ENCODE data around the gene NRP2. TPM values are rescaled to one million over a fixed set of nuclear protein-coding genes. Genes with fewer than 3 reads are reported as not detected.

The NRP2 gene
- total RNA-seq, 5 donors from 2014 or later (not counting 1 experiment from before 2014, with no cell fraction given), result 0.85 to 1.1 (median 0.93) TPM; not detected in 2

GRCh38 chr2:205806143-205806905 lies 124.0 kb downstream of the NRP2 start:
- Mint-ChIP-seq H3K27me3 (peaks cover 0 to 11% of the 10 kb centered on the region in 2 donors), H3K36me3 (no peaks in the 10 kb centered on the region), H3K4me3 (no peak overlapping the region), H3K9me3 (no peaks in the 10 kb centered on the region), H3K4me1 (no peaks in the 10 kb centered on the region), H3K27ac (no peak overlapping the region)
- ATAC-seq (replicated peaks in 1 of 4), result no peak
- no peak overlapping the region for H3K4me3 ChIP-seq (ENCODE audit: control insufficient read depth in 1 of 2, extremely low read depth in 1 of 2, low read length in 1 of 2)
- WGBS (ENCODE audit: insufficient coverage), result 85% methylated on average over 16 of the region's 18 CpGs
- DNase-seq, result no peak
- ChIA-PET POLR2A (no interaction called here), CTCF (interaction anchor here in 1 of 2 donors (1.2 kb wide), 1 partner anchor 10 kb away, joined by 3 read pairs; no protein-coding TSS in a partner anchor)
- peaks cover 0 to 8% of the 10 kb centered on the region in 2 experiments for H3K27me3 ChIP-seq (replicated peaks in 1 of 2; ENCODE audit: control insufficient read depth in 2 of 2, extremely low read depth in 1 of 2, insufficient read depth in 2 of 2, low read length in 1 of 2)
- H3K4me1 ChIP-seq (ENCODE audit: control insufficient read depth in 1 of 2, extremely low read depth in 1 of 2, insufficient read depth in 2 of 2, low read length in 2 of 2), result no peaks in the 10 kb centered on the region
- H3K9me3 ChIP-seq, result no peaks in the 10 kb centered on the region
- H3K27ac ChIP-seq (ENCODE audit: low read length), result no peak overlapping the region
- H3K36me3 ChIP-seq (ENCODE audit: control insufficient read depth in 2 of 2, extremely low read depth in 1 of 2, insufficient read depth in 1 of 2, low read length in 1 of 2), result no peaks in the 10 kb centered on the region

GRCh38 chr2:205807229-205807628 lies 124.9 kb downstream of the NRP2 start:
- ChIA-PET POLR2A (no interaction called here), CTCF (no interaction called here)
- Histone ChIP-seq H3K27me3 (replicated peaks in 1 of 2; ENCODE audit: control insufficient read depth in 2 of 2, extremely low read depth in 1 of 2, insufficient read depth in 2 of 2, low read length in 1 of 2) (peaks cover 0 to 8% of the 10 kb centered on the region in 2 experiments), H3K9me3 (no peaks in the 10 kb centered on the region), H3K36me3 (ENCODE audit: control insufficient read depth in 2 of 2, extremely low read depth in 1 of 2, insufficient read depth in 1 of 2, low read length in 1 of 2) (no peaks in the 10 kb centered on the region), H3K27ac (ENCODE audit: low read length) (no peak overlapping the region), H3K4me3 (ENCODE audit: control insufficient read depth in 1 of 2, extremely low read depth in 1 of 2, low read length in 1 of 2) (no peak overlapping the region), H3K4me1 (ENCODE audit: control insufficient read depth in 1 of 2, extremely low read depth in 1 of 2, insufficient read depth in 2 of 2, low read length in 2 of 2) (no peaks in the 10 kb centered on the region)
- Mint-ChIP-seq H3K27me3 (peaks cover 0 to 9% of the 10 kb centered on the region in 2 donors), H3K9me3 (no peaks in the 10 kb centered on the region), H3K4me1 (no peaks in the 10 kb centered on the region), H3K27ac (no peak overlapping the region), H3K36me3 (no peaks in the 10 kb centered on the region), H3K4me3 (no peak overlapping the region)
- 90% methylated on average over 2 of the region's 3 CpGs for WGBS (ENCODE audit: insufficient coverage)
- no peak for ATAC-seq (replicated peaks in 1 of 4)
- no peak for DNase-seq

GRCh38 chr2:205807758-205808157 lies 125.5 kb downstream of the NRP2 start:
- H3K27ac Mint-ChIP-seq, result no peak overlapping the region
- H3K9me3 Mint-ChIP-seq, result no peaks in the 10 kb centered on the region
- 50% methylated on average over 2 of the region's 6 CpGs for WGBS (ENCODE audit: insufficient coverage)
- H3K4me3 Mint-ChIP-seq, result no peak overlapping the region
- no peak overlapping the region for H3K27ac ChIP-seq (ENCODE audit: low read length)
- H3K27me3 ChIP-seq (replicated peaks in 1 of 2; ENCODE audit: control insufficient read depth in 2 of 2, extremely low read depth in 1 of 2, insufficient read depth in 2 of 2, low read length in 1 of 2), result peaks cover 0 to 6% of the 10 kb centered on the region in 2 experiments
- H3K27me3 Mint-ChIP-seq, result peaks cover 0 to 7% of the 10 kb centered on the region in 2 donors
- CTCF ChIA-PET, result no interaction called here
- H3K4me1 ChIP-seq (ENCODE audit: control insufficient read depth in 1 of 2, extremely low read depth in 1 of 2, insufficient read depth in 2 of 2, low read length in 2 of 2), result no peaks in the 10 kb centered on the region
- no peaks in the 10 kb centered on the region for H3K4me1 Mint-ChIP-seq
- H3K36me3 Mint-ChIP-seq, result no peaks in the 10 kb centered on the region
- H3K36me3 ChIP-seq (ENCODE audit: control insufficient read depth in 2 of 2, extremely low read depth in 1 of 2, insufficient read depth in 1 of 2, low read length in 1 of 2), result no peaks in the 10 kb centered on the region
- DNase-seq (no peak), ATAC-seq (replicated peaks in 1 of 4) (no peak)
- POLR2A ChIA-PET, result no interaction called here
- H3K9me3 ChIP-seq, result no peaks in the 10 kb centered on the region
- H3K4me3 ChIP-seq (ENCODE audit: control insufficient read depth in 1 of 2, extremely low read depth in 1 of 2, low read length in 1 of 2), result no peak overlapping the region

- Histone ChIP-seq H3K36me3 (ENCODE audit: control insufficient read depth in 2 of 2, extremely low read depth in 1 of 2, insufficient read depth in 1 of 2, low read length in 1 of 2) (no peaks in the 10 kb centered on the region), H3K9me3 (no peaks in the 10 kb centered on the region), H3K4me3 (ENCODE audit: control insufficient read depth in 1 of 2, extremely low read depth in 1 of 2, low read length in 1 of 2) (no peak overlapping the region), H3K4me1 (ENCODE audit: control insufficient read depth in 1 of 2, extremely low read depth in 1 of 2, insufficient read depth in 2 of 2, low read length in 2 of 2) (no peaks in the 10 kb centered on the region), H3K27ac (ENCODE audit: low read length) (no peak overlapping the region), H3K27me3 (replicated peaks in 1 of 2; ENCODE audit: control insufficient read depth in 2 of 2, extremely low read depth in 1 of 2, insufficient read depth in 2 of 2, low read length in 1 of 2) (peaks cover 0 to 6% of the 10 kb centered on the region in 2 experiments)
- Mint-ChIP-seq H3K27me3 (peaks cover 0 to 7% of the 10 kb centered on the region in 2 donors), H3K4me1 (no peaks in the 10 kb centered on the region), H3K9me3 (no peaks in the 10 kb centered on the region), H3K27ac (no peak overlapping the region), H3K4me3 (no peak overlapping the region), H3K36me3 (no peaks in the 10 kb centered on the region)
- CTCF ChIA-PET, result no interaction called here
- ATAC-seq (replicated peaks in 1 of 4), result no peak
- 77% methylated on average over 7 of the region's 7 CpGs for WGBS (ENCODE audit: insufficient coverage)
- no peak for DNase-seq
- POLR2A ChIA-PET, result no interaction called here
Observed at GRCh38 chr2:205808486-205809121, 126.3 kb downstream of the NRP2 start.

- POLR2A ChIA-PET, result interaction anchor here in 1 of 2 donors (0.5 kb wide), 1 partner anchor 44 kb away, joined by 4 read pairs; no protein-coding TSS in a partner anchor
- H3K27ac Mint-ChIP-seq, result no peak overlapping the region
Observed at GRCh38 chr2:205811387-205811786, 129.1 kb downstream of the NRP2 start.

GRCh38 chr2:205814039-205814364 lies 131.7 kb downstream of the NRP2 start:
- H3K4me3 ChIP-seq (ENCODE audit: control insufficient read depth in 1 of 2, extremely low read depth in 1 of 2, low read length in 1 of 2), result no peak overlapping the region
- H3K4me3 Mint-ChIP-seq, result no peak overlapping the region
- no peaks in the 10 kb centered on the region for H3K4me1 ChIP-seq (ENCODE audit: control insufficient read depth in 1 of 2, extremely low read depth in 1 of 2, insufficient read depth in 2 of 2, low read length in 2 of 2)
- no peaks in the 10 kb centered on the region for H3K9me3 ChIP-seq
- 100% methylated on average over 1 of the region's 1 CpG for WGBS (ENCODE audit: insufficient coverage)
- no peaks in the 10 kb centered on the region for H3K4me1 Mint-ChIP-seq
- no peaks in the 10 kb centered on the region for H3K9me3 Mint-ChIP-seq
- ATAC-seq (replicated peaks in 1 of 4), result no peak
- no peaks in the 10 kb centered on the region for H3K36me3 ChIP-seq (ENCODE audit: control insufficient read depth in 2 of 2, extremely low read depth in 1 of 2, insufficient read depth in 1 of 2, low read length in 1 of 2)
- DNase-seq, result no peak
- ChIA-PET CTCF (no interaction called here), POLR2A (no interaction called here)
- H3K36me3 Mint-ChIP-seq, result no peaks in the 10 kb centered on the region
- no peak overlapping the region for H3K27ac Mint-ChIP-seq
- H3K27me3 Mint-ChIP-seq, result peaks cover 12 to 16% of the 10 kb centered on the region in 2 donors
- no peak overlapping the region for H3K27ac ChIP-seq (ENCODE audit: low read length)
- no peaks in the 10 kb centered on the region for H3K27me3 ChIP-seq (replicated peaks in 1 of 2; ENCODE audit: control insufficient read depth in 2 of 2, extremely low read depth in 1 of 2, insufficient read depth in 2 of 2, low read length in 1 of 2)

More at GRCh38 chr2:205811387-205811786, 129.1 kb downstream of the NRP2 start:
- Mint-ChIP-seq H3K4me3 (no peak overlapping the region), H3K4me1 (no peaks in the 10 kb centered on the region), H3K36me3 (no peaks in the 10 kb centered on the region), H3K27me3 (peaks cover 3 to 6% of the 10 kb centered on the region in 2 donors), H3K9me3 (no peaks in the 10 kb centered on the region)
- Histone ChIP-seq H3K4me3 (ENCODE audit: control insufficient read depth in 1 of 2, extremely low read depth in 1 of 2, low read length in 1 of 2) (no peak overlapping the region), H3K4me1 (ENCODE audit: control insufficient read depth in 1 of 2, extremely low read depth in 1 of 2, insufficient read depth in 2 of 2, low read length in 2 of 2) (no peaks in the 10 kb centered on the region), H3K36me3 (ENCODE audit: control insufficient read depth in 2 of 2, extremely low read depth in 1 of 2, insufficient read depth in 1 of 2, low read length in 1 of 2) (no peaks in the 10 kb centered on the region), H3K9me3 (no peaks in the 10 kb centered on the region), H3K27ac (ENCODE audit: low read length) (no peak overlapping the region), H3K27me3 (replicated peaks in 1 of 2; ENCODE audit: control insufficient read depth in 2 of 2, extremely low read depth in 1 of 2, insufficient read depth in 2 of 2, low read length in 1 of 2) (no peaks in the 10 kb centered on the region)
- no peak for ATAC-seq (replicated peaks in 1 of 4)
- CTCF ChIA-PET, result interaction anchor here in 1 of 2 donors (0.6 kb wide), 1 partner anchor 1892 kb away, joined by 3 read pairs; no protein-coding TSS in a partner anchor
- no peak for DNase-seq
- WGBS (ENCODE audit: insufficient coverage), result no CpG with 5 or more reads among the region's 1 CpG

Measured in T-cell (primary cell).